ENCODE data around the gene AFAP1L2. TPM values are rescaled to one million over a fixed set of nuclear protein-coding genes. Genes with fewer than 3 reads are reported as not detected.

Gene AFAP1L2
- total RNA-seq, 1 donor from 2014 or later: 6.4 TPM

DNA sequence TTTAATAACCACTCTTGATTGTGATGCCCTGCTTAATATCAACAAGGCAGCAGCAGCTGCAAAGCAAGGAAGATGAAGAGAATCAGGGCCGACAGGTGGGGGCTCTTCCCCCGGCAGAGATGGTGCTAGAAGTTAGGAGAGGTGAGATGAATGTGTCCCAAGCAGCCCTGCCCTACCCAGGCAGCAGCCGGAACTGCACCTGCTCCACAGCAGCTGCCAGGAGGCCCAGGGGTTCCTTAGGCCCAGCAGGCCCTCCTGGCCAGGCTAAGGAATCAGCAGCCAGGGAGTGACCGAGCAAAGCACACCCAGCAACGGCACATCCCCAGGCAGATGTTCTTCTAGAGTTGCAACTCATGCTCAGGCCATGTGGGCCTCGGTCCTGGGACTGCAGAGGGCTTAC is 17.9 kb downstream of the AFAP1L2 start:
- TF ChIP-seq, protein P1, sequence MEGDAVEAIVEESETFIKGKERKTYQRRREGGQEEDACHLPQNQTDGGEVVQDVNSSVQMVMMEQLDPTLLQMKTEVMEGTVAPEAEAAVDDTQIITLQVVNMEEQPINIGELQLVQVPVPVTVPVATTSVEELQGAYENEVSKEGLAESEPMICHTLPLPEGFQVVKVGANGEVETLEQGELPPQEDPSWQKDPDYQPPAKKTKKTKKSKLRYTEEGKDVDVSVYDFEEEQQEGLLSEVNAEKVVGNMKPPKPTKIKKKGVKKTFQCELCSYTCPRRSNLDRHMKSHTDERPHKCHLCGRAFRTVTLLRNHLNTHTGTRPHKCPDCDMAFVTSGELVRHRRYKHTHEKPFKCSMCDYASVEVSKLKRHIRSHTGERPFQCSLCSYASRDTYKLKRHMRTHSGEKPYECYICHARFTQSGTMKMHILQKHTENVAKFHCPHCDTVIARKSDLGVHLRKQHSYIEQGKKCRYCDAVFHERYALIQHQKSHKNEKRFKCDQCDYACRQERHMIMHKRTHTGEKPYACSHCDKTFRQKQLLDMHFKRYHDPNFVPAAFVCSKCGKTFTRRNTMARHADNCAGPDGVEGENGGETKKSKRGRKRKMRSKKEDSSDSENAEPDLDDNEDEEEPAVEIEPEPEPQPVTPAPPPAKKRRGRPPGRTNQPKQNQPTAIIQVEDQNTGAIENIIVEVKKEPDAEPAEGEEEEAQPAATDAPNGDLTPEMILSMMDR (conservative IDR thresholded peaks at IDR 0.05): no peak
- Mint-ChIP-seq H3K27me3 (peaks cover 18% of the 10 kb centered on the region), H3K36me3 (no peaks in the 10 kb centered on the region), H3K9me3 (no peaks in the 10 kb centered on the region), H3K27ac (no peak overlapping the region), H3K4me3 (no peak overlapping the region), H3K4me1 (ENCODE audit: unreplicated experiment) (no peaks in the 10 kb centered on the region)
- no peak for DNase-seq (ENCODE audit: extremely low spot score, unreplicated experiment)

DNA sequence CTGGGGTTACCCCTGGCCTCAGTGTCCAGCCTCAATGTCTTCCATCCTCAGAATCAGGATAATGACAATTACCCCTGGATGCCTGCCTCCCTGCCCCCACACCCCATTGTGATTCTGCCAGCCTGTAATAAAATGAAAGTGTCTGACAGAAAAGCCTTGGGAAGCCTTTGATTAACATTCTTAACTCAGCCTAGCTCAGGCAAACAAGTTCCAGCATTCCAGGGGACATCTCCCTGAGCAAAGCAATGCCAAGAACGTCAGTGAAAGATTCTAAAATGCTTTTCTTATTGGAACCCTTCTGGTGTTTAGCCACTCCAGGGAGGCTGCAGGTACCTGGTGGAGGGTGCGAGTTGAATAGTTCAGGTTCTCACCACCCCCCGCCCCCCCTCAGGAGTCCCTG is 18.7 kb downstream of the AFAP1L2 start:
- Mint-ChIP-seq H3K9me3 (no peaks in the 10 kb centered on the region), H3K27ac (no peak overlapping the region), H3K4me3 (no peak overlapping the region), H3K27me3 (peaks cover 18% of the 10 kb centered on the region), H3K4me1 (ENCODE audit: unreplicated experiment) (no peaks in the 10 kb centered on the region), H3K36me3 (no peaks in the 10 kb centered on the region)
- no peak for DNase-seq (ENCODE audit: extremely low spot score, unreplicated experiment)
- TF ChIP-seq, protein P1 (conservative IDR thresholded peaks at IDR 0.05): no peak

GRCh38 chr10:114384601-114385000 is 19.7 kb downstream of the AFAP1L2 start:
- peaks cover 18% of the 10 kb centered on the region for H3K27me3 Mint-ChIP-seq
- no peak overlapping the region for H3K4me3 Mint-ChIP-seq
- H3K4me1 Mint-ChIP-seq (ENCODE audit: unreplicated experiment): no peaks in the 10 kb centered on the region
- H3K36me3 Mint-ChIP-seq: no peaks in the 10 kb centered on the region
- no peak for DNase-seq (ENCODE audit: extremely low spot score, unreplicated experiment)
- TF ChIP-seq, protein P1 (conservative IDR thresholded peaks at IDR 0.05): no peak
- H3K27ac Mint-ChIP-seq: no peak overlapping the region
- no peaks in the 10 kb centered on the region for H3K9me3 Mint-ChIP-seq

DNA sequence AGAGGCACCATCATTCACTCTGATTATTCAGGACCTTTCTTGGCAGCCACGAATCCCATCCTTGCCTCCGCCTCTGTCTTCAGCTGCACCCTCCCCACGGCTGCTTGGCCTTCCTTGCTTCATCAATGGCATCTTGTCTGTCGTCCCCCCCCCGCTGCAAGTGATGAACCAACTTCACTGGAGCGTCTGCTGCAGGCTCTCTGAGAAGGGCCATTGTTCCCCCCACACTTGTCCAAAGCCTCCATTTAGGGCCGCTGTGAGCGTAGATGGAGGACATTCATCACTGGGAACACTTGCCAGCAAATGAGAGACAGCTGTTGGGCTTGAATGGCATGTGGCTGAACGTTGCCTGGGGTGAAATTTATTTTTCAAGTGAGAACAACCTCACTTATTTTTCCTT is 20.1 kb downstream of the AFAP1L2 start:
- TF ChIP-seq, protein P1 (conservative IDR thresholded peaks at IDR 0.05): no peak
- DNase-seq (ENCODE audit: extremely low spot score, unreplicated experiment): no peak
- Mint-ChIP-seq H3K4me1 (ENCODE audit: unreplicated experiment) (no peaks in the 10 kb centered on the region), H3K9me3 (no peaks in the 10 kb centered on the region), H3K36me3 (no peaks in the 10 kb centered on the region), H3K27ac (no peak overlapping the region), H3K4me3 (no peak overlapping the region), H3K27me3 (peaks cover 18% of the 10 kb centered on the region)

DNA sequence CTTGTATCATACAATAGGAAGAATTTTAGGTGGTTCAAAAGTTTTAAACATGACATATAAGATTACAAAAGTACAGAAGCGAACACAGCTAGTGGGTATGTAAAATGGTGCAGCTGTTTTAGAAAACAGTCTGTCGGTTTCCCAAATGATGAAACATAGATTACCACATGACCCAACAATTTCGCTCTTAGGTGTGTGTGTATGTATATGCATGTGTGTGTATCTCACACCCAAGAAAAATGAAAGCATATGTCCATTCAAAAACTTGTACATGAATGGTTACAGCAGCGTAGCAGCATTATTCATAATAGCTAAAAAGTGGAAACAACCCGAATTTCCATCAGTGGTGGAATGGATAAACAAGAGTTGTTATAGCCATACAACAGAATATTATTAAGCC is 23.5 kb downstream of the AFAP1L2 start:
- TF ChIP-seq, protein P1 (conservative IDR thresholded peaks at IDR 0.05): no peak
- Mint-ChIP-seq H3K36me3 (no peaks in the 10 kb centered on the region), H3K27me3 (peaks cover 16% of the 10 kb centered on the region), H3K27ac (no peak overlapping the region), H3K4me3 (no peak overlapping the region), H3K9me3 (no peaks in the 10 kb centered on the region), H3K4me1 (ENCODE audit: unreplicated experiment) (no peaks in the 10 kb centered on the region)
- DNase-seq (ENCODE audit: extremely low spot score, unreplicated experiment): no peak

DNA sequence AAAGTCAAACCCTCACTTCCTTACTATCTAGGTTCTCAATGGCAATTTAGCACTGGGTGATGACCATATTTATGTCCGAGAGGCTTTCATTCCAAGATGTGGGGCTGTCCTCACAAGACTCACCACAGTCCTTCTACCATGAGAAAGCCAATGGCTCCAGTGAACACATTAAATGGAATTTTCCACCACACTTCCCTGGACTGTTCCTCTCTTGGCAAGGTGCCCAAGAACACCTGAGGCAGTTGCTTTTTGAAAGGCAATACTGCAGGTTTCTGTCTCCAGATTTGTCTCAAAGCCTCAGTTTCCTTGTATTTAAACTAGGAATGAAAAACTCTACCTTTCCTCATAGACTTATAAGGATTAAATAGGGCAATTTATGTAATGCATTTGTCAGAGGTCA is 24.2 kb downstream of the AFAP1L2 start:
- Mint-ChIP-seq H3K9me3 (no peaks in the 10 kb centered on the region), H3K27me3 (peaks cover 16% of the 10 kb centered on the region), H3K27ac (no peak overlapping the region), H3K4me1 (ENCODE audit: unreplicated experiment) (no peaks in the 10 kb centered on the region), H3K4me3 (no peak overlapping the region), H3K36me3 (no peaks in the 10 kb centered on the region)
- no peak for DNase-seq (ENCODE audit: extremely low spot score, unreplicated experiment)
- TF ChIP-seq, protein P1 (conservative IDR thresholded peaks at IDR 0.05): no peak
